NB4 (cell line): ENCODE measurements around the gene CBLB.

ENCODE experiments used
- CTCF ChIP-seq: IDR thresholded peaks from one replicate; pipeline ENCODE4 v1.5.1; 2012; ENCODE audit warnings: low read depth, low read length
- MYC ChIP-seq: IDR thresholded peaks from 2 replicates; pipeline ENCODE4 v1.6.1; 2011; ENCODE audit warnings: low read depth, low read length
- POLR2A ChIP-seq: IDR thresholded peaks from 2 replicates; pipeline ENCODE4 v1.6.1; 2011; ENCODE audit warnings: mild to moderate bottlenecking; ENCODE audit not compliant: insufficient read length; ENCODE audit errors: extremely low read depth

DNA sequence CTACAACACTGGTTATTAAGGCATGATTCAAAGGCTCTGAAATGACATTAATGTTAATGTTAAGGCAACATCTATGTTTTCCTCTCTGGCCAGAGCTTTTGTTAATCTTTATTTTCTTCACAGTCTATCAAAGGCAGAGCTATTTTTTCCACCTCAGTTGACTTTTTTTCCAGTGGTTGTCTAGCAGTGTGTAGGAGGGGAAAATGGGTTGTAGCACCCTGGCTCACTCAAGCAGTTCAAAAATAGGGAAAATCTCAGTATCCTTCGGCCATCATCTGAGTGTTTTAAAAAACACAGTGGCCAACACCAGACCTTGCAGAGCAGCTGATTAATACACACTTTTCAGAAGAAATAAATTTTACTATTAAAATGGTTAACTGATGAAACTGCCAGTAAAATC is 21.4 kb downstream of the CBLB start:
- TF ChIP-seq CTCF (no peak), POLR2A (no peak), MYC (no peak)
